H4 (cell line): ENCODE measurements around the gene CREG2. TPM values are rescaled to one million over a fixed set of nuclear protein-coding genes. Genes with fewer than 3 reads are reported as not detected.

Experiments used
- DNase-seq: peaks from one replicate; pipeline ENCODE4 v3.0.0-alpha.2; 2015; ENCODE audit warnings: low spot score
- total RNA-seq: library from RNA; depleted of rRNA; stranded (reverse); fragments of >200 nt; shearing (Covaris generic); gene quantifications from 2 replicates; pipeline ENCODE4 v1.2.3, GENCODE V29; 2014; rRNA removed

Gene CREG2
- total RNA-seq = not detected in 2 replicates

GRCh38 chr2:101387151-101387834 is at the start of gene CREG2:
Gene CREG2, minus strand, starts transcription at chr2:101387503. Its CDS starts 46 bp downstream, at chr2:101387457.
- peak; percentile 20 for DNase-seq

- DNase-seq = no peak
Observed at GRCh38 chr2:101435001-101435862, 47.9 kb upstream of the CREG2 start.

DNA sequence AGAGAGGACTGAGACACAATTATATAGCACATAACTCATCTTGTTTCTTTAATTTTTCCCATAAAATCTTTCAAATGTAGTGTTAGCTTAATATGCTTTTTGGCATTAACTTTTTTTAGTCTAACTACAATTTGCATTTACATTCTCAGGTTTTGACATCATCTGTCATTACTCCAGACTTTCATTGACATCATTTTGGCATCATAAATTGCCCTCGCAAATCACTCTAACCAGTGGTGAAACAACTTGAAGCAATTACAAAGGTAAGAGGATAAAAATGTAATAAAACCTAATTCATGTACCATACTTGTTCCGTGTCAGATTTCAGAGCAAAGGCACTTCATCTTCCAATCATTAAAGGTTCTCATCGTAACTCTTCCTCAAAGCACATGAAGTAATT is 46.2 kb upstream of the CREG2 start:
- DNase-seq = no peak

GRCh38 chr2:101432411-101433181 is 45.3 kb upstream of the CREG2 start:
- no peak for DNase-seq

- DNase-seq = no peak
Observed at GRCh38 chr2:101431486-101431885, 44.2 kb upstream of the CREG2 start.

GRCh38 chr2:101430156-101430555 is 42.9 kb upstream of the CREG2 start:
- no peak for DNase-seq

- DNase-seq = no peak
Observed at GRCh38 chr2:101429453-101429852, 42.1 kb upstream of the CREG2 start.

DNA sequence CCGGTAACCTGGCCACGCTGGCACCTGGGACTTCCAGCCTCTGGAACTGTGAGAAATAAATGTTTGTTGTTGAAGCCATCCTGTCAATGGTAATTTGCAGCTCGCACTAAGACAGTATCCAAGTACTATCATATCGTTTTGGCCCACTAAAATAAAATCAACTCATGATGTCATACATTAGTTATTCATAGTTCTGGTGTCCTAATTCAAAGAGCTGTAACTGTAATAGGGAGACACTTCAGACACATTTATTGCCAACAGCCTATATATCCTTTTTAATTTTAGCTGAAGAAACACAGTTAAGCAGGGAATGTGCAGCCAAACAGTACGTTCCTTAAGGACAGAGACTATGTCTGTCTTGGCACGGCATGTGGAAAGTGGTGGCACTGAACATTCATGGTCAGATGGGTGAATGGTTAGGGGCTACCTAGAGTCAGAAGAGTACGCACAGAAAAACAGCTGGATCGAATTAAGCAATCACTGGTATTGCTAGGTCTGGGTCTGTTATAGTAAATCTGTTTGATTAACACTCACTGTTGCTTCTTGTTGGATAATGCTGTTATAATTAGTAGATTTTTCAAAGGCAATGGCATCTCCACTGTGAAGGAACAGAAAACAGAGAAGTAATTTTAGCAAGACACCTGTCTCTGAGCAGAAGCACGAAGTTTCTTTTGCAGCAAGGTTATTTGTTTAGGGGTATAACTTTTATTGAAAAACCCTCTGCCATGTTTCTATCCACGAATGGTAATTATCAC is 41.3 kb upstream of the CREG2 start:
- no peak for DNase-seq

- DNase-seq = no peak
Observed at GRCh38 chr2:101427743-101428142, 40.4 kb upstream of the CREG2 start.

DNA sequence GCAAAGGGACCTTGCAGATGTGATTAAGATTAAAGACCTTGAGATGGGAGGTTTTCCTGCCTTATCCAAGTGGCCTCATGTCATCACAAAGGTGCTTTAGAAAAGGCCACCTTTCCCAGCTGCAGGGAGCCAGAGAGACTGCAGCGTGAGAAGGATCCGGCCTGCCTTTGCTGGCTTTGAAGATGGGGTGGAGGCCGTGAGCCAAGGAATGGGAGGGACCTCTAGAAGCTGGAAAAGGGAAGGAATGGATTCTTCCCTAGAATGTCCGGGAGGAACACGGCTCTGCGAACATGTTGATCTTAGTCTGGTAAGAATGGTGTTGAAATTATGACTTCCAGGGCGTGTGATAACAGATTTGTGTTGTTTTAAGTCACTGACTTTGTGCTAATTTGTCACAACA is 39.9 kb upstream of the CREG2 start:
- DNase-seq = no peak

DNA sequence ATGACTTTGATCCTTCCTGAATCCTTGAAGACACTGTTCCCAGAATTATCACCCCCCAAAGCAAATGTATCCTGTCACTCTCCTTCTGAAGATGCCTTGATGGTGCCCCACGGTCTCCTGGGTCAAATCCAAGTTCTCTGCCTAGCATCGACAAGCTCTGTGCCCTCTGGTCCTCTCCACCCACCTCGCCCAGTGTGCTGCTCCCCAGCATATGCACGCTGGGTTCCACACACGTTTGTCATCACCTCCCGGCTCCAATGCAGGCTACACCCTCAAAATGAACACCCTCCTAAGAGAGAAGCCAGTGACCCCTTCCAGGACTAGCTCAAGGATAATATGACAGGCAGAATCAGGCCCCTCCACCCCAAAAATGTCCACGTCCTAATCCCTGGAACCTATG is 39.5 kb upstream of the CREG2 start:
- no peak for DNase-seq

DNA sequence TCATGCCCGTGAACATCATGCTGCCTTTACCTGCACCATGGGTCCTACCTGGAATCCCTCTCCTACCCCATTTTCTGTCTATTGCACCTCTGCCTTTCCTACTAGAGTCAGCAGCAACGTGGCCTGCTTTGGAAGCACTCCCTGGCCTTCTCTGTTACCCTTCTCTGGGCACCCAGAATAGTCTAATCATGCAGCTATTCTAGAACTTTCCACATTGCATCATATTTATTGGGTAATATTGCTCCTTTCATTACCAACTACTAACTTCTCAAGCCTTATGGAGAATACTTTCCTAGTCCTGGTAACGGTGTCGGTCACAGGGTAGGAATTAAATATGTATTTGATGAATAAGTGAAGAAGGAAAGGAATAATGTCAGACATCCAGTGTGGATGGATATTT is 33.3 kb upstream of the CREG2 start:
- DNase-seq = no peak

- peak; percentile 46 for DNase-seq
Observed at GRCh38 chr2:101419096-101419663, 31.9 kb upstream of the CREG2 start.

DNA sequence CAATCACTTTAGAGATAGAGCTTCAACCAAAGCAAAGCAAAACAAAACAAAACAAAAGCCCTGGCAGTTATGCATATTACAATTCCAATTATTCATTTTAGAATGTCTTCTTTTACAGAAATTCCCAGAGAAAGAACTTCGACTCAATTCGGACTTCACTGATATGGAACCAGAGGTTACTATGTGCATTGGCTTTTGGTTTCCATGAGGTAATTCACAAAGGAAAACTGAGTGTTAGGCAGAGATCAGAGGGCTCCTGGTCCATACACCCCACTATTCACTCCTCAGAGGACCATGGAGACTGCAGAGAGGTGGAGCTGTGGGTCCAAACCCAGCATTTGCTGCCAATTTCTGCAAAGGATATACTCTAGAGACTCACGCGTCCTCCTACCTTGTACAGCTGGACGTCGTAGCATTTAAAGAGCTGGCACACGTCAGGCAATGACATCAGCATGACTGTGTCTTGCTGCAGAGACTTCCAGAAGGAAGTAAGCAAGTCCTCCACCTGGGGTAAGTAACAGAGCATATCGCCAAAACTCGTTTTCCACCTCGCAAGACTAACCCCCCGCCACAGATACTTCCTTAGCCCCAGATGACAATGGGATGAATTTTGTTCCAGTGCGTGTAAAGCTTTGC is 31.3 kb upstream of the CREG2 start:
- no peak for DNase-seq

GRCh38 chr2:101416609-101417008 is 29.3 kb upstream of the CREG2 start:
- no peak for DNase-seq

DNA sequence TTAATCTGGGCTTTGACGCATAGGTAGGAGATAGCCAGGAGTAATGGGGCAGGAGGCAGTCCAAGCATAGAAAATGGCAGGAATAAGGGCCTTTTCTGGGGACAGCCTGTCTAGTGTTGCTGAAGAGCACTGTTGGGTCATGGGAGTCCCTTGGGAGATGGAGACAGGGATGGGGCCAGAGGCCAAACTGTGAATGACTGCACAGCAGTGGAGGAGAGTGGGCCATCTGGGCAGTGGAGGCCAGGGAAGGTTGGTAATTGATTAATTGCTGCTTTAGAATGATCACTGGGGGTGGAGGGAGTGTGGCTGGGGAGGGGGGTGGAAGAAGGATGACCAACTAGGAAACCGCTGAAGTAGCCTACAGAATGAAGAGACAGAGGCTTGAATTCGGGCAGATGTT is 28.6 kb upstream of the CREG2 start:
- no peak for DNase-seq

- no peak for DNase-seq
Observed at GRCh38 chr2:101415220-101415619, 27.9 kb upstream of the CREG2 start.

- DNase-seq = no peak
Observed at GRCh38 chr2:101412092-101412694, 24.9 kb upstream of the CREG2 start.

- no peak for DNase-seq
Observed at GRCh38 chr2:101410746-101411145, 23.4 kb upstream of the CREG2 start.

- DNase-seq = no peak
Observed at GRCh38 chr2:101410114-101410513, 22.8 kb upstream of the CREG2 start.
